Stimulated activated naive B cell treated with anti-CD40 and anti-IgM and Interleukin-4, amounts not matched to agents 10 μg/mL and 1 μg/mL and 100 μg/mL, for 72 hours (primary cell): Measurements from ENCODE around the gene SAMD9L.

Experiments used
- ATAC-seq, 2 donors: fragments of 150-1000 bp; cut with Tn5 transposase; replicated peaks; 2 replicates each; pipeline ENCODE4 v1.10.0; 2021; ENCODE audit warnings: moderate library complexity in 1 of 2
- DNase-seq: peaks from one replicate; pipeline ENCODE4 v3.0.0; 2021
- H3K27ac Mint-ChIP-seq: one replicate; pipeline ENCODE4 v1.8.0; 2022; ENCODE audit warnings: mild to moderate bottlenecking, mixed read lengths
- H3K27me3 Mint-ChIP-seq, 2 donors: one replicate each; pipeline ENCODE4 v1.8.0; 2022; ENCODE audit warnings: mixed read lengths in 2 of 2
- H3K36me3 Mint-ChIP-seq, 2 donors: one replicate each; pipeline ENCODE4 v1.8.0; 2022; ENCODE audit warnings: mixed read lengths in 2 of 2, mild to moderate bottlenecking in 1 of 2
- H3K4me1 Mint-ChIP-seq, 2 donors: one replicate each; pipeline ENCODE4 v1.8.0; 2022; ENCODE audit warnings: mixed read lengths in 2 of 2, mild to moderate bottlenecking in 1 of 2
- H3K4me3 Mint-ChIP-seq, 2 donors: one replicate each; pipeline ENCODE4 v1.8.0; 2022; ENCODE audit warnings: mild to moderate bottlenecking in 2 of 2, mixed read lengths in 2 of 2, moderate library complexity in 1 of 2
- H3K9me3 Mint-ChIP-seq, 2 donors: one replicate each; pipeline ENCODE4 v1.8.0; 2022; ENCODE audit warnings: mixed read lengths in 2 of 2, mild to moderate bottlenecking in 1 of 2

The SAMD9L gene

DNA sequence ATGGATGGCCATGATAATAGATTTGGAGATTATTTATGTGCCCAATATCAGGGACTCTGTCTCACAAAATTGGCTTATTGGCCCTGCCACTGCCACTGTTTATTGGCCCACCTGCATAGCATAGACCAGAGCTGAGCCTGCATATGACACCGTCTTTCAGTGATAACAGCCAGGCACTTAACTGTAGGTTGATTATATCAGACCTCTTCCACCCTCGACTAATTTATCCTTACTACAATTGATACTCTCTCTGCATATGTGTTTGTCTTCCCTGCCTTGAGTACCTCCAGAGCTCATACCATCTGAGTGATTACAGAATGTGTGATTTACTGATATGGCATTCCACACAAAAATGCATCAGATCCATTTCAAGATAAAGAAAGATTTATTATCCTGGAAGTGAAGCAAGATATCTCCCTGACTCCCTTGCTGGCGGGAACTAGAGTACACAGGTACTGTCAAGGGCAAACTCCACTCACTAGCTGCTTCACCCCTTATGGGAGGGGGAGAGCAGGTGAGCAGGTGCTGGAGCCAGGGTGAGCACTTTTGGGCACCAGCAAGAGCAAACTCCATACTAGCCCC lies 13.1 kb upstream of the SAMD9L start:
- Mint-ChIP-seq H3K4me1 (peaks cover 3 to 5% of the 10 kb centered on the region in 2 donors), H3K4me3 (no peak overlapping the region), H3K27ac (no peak overlapping the region), H3K27me3 (peaks cover 0 to 4% of the 10 kb centered on the region in 2 donors), H3K9me3 (peaks cover 17 to 18% of the 10 kb centered on the region in 2 donors), H3K36me3 (peaks cover 12 to 13% of the 10 kb centered on the region in 2 donors)
- no peak for ATAC-seq
- DNase-seq = no peak

DNA sequence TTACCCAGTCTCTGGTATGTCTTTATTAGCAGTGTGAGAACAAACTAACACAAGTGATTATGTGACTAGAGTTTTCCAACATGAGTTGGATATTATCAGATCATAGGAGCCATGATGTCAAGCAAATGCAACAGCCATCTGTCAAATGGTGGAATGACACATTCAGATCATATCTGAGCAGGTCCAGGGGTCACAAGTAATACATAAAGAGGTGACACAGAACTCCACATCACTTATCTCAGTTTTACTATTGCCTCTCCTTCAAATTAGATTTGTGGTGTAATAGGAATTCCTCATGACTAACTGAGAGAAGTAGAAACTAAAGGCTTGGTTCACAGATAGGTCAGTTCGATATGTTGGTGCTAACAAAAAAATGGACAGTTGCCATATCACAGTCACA lies 12.2 kb upstream of the SAMD9L start:
- DNase-seq (no peak), ATAC-seq (no peak)
- peaks cover 12 to 13% of the 10 kb centered on the region in 2 donors for H3K36me3 Mint-ChIP-seq
- peaks cover 17 to 18% of the 10 kb centered on the region in 2 donors for H3K9me3 Mint-ChIP-seq
- H3K27ac Mint-ChIP-seq = no peak overlapping the region
- peaks cover 0 to 4% of the 10 kb centered on the region in 2 donors for H3K27me3 Mint-ChIP-seq
- H3K4me3 Mint-ChIP-seq = no peak overlapping the region
- H3K4me1 Mint-ChIP-seq = peaks cover 0 to 3% of the 10 kb centered on the region in 2 donors

DNA sequence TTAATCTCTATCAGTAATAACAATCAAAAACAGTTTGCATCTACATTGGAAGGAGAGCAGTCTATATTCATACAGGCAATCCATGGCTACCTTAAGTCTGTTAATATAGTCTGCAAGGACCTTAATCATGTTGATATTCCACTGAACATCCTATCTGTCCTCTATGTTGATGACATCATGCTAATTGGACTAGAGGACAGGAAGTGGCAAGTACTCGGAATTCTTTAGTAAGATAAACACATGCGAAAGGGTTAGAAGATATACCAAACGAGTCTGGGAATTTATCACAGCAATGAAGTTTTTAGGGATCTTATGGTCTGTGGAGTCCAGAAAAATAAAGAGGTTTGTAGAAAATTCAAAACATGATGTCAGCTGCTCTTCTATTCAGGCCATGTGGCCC lies 11.3 kb upstream of the SAMD9L start:
- Mint-ChIP-seq H3K4me1 (peaks cover 0 to 3% of the 10 kb centered on the region in 2 donors), H3K9me3 (peaks cover 17 to 18% of the 10 kb centered on the region in 2 donors), H3K4me3 (no peak overlapping the region), H3K36me3 (peaks cover 12 to 13% of the 10 kb centered on the region in 2 donors), H3K27ac (no peak overlapping the region), H3K27me3 (peaks cover 0 to 4% of the 10 kb centered on the region in 2 donors)
- DNase-seq = no peak
- no peak for ATAC-seq

DNA sequence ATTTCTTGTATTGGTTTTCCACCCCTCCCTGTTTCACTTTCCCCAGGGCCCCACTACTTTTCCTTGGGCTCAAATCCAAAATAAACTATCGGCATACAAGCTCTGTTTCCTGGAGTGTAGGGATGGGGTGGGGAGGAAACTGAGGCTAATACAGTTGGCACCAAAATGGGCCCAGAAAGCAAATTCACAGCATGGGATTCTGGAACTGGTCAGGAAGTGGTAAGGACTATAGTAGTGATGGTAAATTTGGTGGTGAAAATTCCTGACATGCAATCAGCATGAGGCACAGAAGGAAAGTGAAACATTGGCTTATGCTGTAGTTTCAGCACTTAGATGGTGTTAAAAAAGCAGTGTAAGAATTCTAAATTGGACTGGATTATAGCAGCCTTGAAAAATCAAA lies 8.7 kb upstream of the SAMD9L start:
- peaks cover 7 to 8% of the 10 kb centered on the region in 2 donors for H3K9me3 Mint-ChIP-seq
- H3K27me3 Mint-ChIP-seq = peaks cover 0 to 4% of the 10 kb centered on the region in 2 donors
- DNase-seq = no peak
- H3K36me3 Mint-ChIP-seq = peaks cover 3% of the 10 kb centered on the region in 2 donors
- H3K4me1 Mint-ChIP-seq = no peaks in the 10 kb centered on the region
- no peak overlapping the region for H3K4me3 Mint-ChIP-seq
- H3K27ac Mint-ChIP-seq = no peak overlapping the region
- ATAC-seq = no peak

DNA sequence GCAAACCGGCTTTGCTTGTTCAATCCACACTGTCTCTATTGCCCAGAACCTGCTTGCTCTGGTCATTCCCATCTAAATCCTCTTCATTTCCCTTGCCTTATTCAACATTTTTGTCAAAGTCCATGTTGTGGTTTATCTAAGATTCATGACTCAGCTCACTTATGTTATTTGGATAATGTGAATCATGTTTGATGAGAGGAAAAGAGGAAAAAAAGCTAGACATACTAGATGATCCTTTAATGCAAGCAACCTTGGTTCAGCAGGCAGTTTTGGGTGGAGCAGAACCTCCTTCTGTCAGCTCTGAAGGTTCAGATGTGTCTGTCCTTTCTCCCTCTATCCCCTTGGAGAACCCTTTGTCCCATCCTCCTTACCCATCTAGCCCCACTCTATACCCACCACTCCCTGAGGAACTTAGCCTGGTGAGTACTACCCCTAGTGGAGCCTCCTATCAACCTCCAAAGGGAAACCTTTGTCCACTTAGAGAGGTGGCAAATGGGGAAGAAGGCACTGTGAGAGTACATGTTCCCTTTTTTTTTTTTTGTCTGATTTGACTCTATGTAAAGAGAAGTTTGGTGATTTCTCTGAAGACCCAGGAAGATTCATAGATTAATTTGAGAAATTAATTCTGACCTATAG lies 2.1 kb upstream of the SAMD9L start:
- no peaks in the 10 kb centered on the region for H3K27me3 Mint-ChIP-seq
- DNase-seq = no peak
- H3K36me3 Mint-ChIP-seq = peaks cover 0 to 2% of the 10 kb centered on the region in 2 donors
- H3K9me3 Mint-ChIP-seq = no peaks in the 10 kb centered on the region
- peak overlapping the region; percentile 70 for H3K27ac Mint-ChIP-seq
- no peak overlapping the region for H3K4me3 Mint-ChIP-seq
- H3K4me1 Mint-ChIP-seq = peaks cover 19 to 43% of the 10 kb centered on the region in 2 donors
- peak in 1 of 2 donors; percentile 30 for ATAC-seq

DNA sequence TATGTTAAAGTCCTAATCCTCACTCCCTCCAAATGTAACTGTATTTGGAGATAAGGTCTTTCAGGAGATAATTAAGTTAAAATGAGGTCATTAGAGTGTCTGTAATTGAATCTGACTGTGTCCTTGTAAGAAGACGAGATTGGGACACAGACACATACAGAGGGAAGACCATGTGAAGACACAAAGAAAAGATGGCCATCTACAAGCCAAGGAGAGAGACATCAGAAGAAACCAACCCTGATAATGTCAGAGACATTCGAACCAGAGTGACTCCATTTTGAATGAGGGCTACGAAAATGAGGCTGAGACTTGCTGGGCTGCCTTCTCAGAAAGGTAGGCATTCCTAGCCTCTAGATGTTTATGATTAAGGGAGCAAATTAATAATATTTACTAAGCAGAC lies 542 bp upstream of the SAMD9L start:
- ATAC-seq (no peak), DNase-seq (no peak)
- peaks cover 0 to 6% of the 10 kb centered on the region in 2 donors for H3K36me3 Mint-ChIP-seq
- H3K9me3 Mint-ChIP-seq = no peaks in the 10 kb centered on the region
- H3K4me1 Mint-ChIP-seq = peaks cover 19 to 43% of the 10 kb centered on the region in 2 donors
- peak overlapping the region; percentile 98 for H3K27ac Mint-ChIP-seq
- peak overlapping the region; percentile 77 to 84 for H3K4me3 Mint-ChIP-seq
- no peaks in the 10 kb centered on the region for H3K27me3 Mint-ChIP-seq

DNA sequence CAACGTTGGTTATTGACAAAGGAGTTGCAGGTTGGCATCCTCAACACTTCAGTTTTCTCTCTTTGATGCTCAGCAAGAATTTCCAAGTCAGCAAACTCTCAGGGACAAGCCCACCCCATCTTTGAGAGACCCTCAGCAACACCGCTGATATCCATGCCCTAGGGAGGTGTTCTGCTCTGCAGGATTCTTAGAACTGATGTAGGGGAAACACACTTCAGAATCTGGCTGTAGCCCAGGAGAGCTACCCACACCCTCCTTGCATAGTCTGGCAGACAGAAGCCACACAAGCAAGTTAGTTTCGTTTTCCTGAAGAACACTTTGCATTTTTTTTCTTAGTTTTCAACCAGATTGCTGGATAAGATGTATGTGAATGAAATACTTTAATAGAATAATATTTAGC lies 822 bp downstream of the SAMD9L start:
- H3K27ac Mint-ChIP-seq = peak overlapping the region; percentile 91
- DNase-seq (peak; percentile 6), ATAC-seq (peak; percentile 79 to 85)
- no peaks in the 10 kb centered on the region for H3K9me3 Mint-ChIP-seq
- H3K4me1 Mint-ChIP-seq = peaks cover 19 to 43% of the 10 kb centered on the region in 2 donors
- peaks cover 6 to 19% of the 10 kb centered on the region in 2 donors for H3K36me3 Mint-ChIP-seq
- peak overlapping the region; percentile 85 for H3K4me3 Mint-ChIP-seq
- H3K27me3 Mint-ChIP-seq = no peaks in the 10 kb centered on the region

DNA sequence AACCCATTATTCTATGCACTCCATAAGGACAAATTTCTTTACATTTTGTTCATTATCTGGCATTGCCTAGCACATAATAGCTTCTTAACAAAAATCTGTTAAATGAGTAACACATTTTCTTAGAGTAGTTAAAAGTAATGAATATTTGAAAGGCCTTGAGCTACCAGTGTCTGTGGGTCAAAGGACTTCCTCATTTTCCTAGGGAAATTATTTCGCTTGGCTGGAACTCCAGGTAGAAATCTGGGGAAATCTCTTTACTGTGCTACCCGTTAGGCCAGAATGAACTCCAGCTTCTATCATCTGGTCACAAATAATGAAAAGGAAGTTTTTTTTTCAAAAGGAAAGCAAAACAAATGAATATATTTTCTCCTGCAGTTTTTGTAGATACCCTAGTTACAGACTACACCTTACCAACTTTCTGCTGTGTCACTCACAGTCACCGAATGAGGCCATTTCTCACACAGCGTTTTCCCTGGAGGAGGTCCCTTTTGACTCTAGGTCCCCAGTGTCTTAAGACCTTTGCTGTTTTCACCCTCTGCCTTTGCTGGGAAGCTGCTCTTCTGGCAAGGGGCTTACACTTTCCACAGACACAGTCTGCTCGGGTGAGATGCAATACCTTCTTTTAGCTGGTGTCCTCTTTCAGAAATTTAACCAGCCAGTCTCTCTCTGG lies 1.6 kb downstream of the SAMD9L start:
- DNase-seq (no peak), ATAC-seq (peak; percentile 61 to 64)
- H3K27me3 Mint-ChIP-seq = no peaks in the 10 kb centered on the region
- H3K27ac Mint-ChIP-seq = peak overlapping the region; percentile 91
- peak overlapping the region; percentile 85 for H3K4me3 Mint-ChIP-seq
- peaks cover 6 to 19% of the 10 kb centered on the region in 2 donors for H3K36me3 Mint-ChIP-seq
- H3K4me1 Mint-ChIP-seq = peaks cover 19 to 43% of the 10 kb centered on the region in 2 donors
- no peaks in the 10 kb centered on the region for H3K9me3 Mint-ChIP-seq

DNA sequence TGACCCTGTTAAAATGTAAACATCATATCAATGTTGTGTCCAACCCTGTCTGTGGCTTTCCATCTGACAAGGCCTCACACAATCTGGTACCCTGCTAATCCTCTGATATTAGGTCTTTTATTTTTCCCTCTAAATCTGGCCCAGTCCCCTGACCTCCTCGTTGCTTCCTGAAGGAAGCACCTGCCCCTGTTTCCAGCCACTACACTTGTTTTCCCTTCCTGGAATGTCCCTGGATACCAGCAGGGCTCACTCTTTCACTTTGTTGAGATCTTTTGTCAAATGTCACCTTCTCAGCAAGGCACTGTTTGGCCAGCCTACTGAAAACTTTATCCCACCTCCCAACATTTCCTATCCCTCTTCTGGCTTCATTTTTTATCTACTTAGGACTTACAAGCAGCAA lies 2.1 kb downstream of the SAMD9L start:
- DNase-seq (no peak), ATAC-seq (no peak)
- Mint-ChIP-seq H3K36me3 (peaks cover 6 to 19% of the 10 kb centered on the region in 2 donors), H3K27ac (peak overlapping the region; percentile 75), H3K4me3 (peak overlapping the region; percentile 55 to 62), H3K9me3 (no peaks in the 10 kb centered on the region), H3K4me1 (peaks cover 19 to 42% of the 10 kb centered on the region in 2 donors), H3K27me3 (no peaks in the 10 kb centered on the region)

DNA sequence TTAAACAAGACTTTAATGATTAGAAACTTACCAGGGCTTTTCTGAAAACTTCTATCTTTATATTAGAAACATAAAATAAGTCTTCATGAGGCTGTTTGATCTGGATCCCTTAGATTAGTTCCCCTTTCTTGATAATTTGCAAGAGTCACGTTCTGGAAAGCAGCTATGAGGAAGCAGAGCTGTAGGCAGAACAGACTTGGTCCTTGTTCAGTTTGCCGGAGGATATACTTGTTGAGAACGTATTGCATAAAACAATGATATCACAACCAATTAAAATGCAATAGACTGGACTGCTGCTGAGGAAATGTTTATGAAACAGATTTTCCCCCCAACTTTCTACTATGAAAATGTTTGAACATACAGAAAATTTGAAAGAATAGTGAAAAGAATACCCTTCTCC lies 2.8 kb downstream of the SAMD9L start:
- ATAC-seq (peak; percentile 52 to 53), DNase-seq (no peak)
- no peaks in the 10 kb centered on the region for H3K9me3 Mint-ChIP-seq
- H3K27me3 Mint-ChIP-seq = no peaks in the 10 kb centered on the region
- H3K36me3 Mint-ChIP-seq = peaks cover 6 to 19% of the 10 kb centered on the region in 2 donors
- H3K4me3 Mint-ChIP-seq = peak overlapping the region in 1 of 2 donors; percentile 26
- peaks cover 14 to 35% of the 10 kb centered on the region in 2 donors for H3K4me1 Mint-ChIP-seq
- H3K27ac Mint-ChIP-seq = no peak overlapping the region

DNA sequence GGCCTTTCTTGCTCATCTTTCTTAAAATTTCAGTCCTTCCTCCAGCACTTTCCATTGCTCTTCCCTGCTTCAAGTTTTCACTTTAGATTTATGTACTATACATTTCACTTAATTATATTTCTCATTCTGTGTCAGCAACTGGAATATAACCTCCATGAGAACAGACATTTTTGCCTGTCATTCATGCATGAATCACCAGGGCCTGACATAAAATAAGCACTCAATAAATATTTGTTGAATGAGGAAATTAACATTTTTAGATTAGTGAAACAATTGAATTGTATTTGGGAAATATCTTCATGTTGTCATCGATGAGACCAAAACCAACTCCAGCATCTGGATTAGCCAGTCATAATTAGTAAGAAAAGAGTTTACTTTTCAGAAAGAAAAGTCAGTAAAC lies 6.1 kb downstream of the SAMD9L start:
- peaks cover 15 to 28% of the 10 kb centered on the region in 2 donors for H3K36me3 Mint-ChIP-seq
- DNase-seq (no peak), ATAC-seq (no peak)
- no peaks in the 10 kb centered on the region for H3K27me3 Mint-ChIP-seq
- H3K4me3 Mint-ChIP-seq = no peak overlapping the region
- peaks cover 8 to 18% of the 10 kb centered on the region in 2 donors for H3K4me1 Mint-ChIP-seq
- H3K9me3 Mint-ChIP-seq = peaks cover 0 to 4% of the 10 kb centered on the region in 2 donors
- no peak overlapping the region for H3K27ac Mint-ChIP-seq

DNA sequence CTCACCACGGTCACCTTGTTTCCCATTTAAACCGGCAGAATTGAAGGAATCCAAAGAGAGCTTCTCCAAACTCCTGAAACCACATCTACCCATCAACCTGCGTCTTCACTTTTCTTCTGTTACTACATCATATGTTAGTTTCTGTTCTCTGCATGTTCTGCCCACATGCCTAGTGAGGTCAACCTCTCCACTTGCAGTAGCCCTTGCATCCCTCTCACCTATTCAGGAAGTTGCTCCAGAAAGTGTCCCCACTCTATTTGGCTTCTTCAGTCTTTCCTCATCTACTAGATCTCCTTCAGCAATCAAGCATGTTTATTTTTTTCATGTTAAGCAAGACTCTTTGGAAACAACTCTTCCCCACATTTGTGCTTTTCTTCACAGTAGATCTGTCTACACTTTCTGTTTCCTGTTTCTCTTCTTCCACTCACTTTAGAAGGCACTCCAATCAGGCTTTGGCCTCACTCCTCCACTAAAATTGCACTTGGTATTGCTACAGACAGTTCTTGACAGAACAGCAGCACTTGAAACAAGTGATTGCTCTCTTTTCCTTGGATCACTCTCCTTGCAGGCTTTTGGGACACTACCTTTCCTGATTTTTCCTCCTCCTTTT lies 7.5 kb downstream of the SAMD9L start:
- Mint-ChIP-seq H3K36me3 (peaks cover 28 to 34% of the 10 kb centered on the region in 2 donors), H3K4me1 (peaks cover under 1 to 4% of the 10 kb centered on the region in 2 donors), H3K27ac (no peak overlapping the region), H3K4me3 (no peak overlapping the region), H3K27me3 (no peaks in the 10 kb centered on the region), H3K9me3 (peaks cover 1 to 4% of the 10 kb centered on the region in 2 donors)
- ATAC-seq (no peak), DNase-seq (no peak)

DNA sequence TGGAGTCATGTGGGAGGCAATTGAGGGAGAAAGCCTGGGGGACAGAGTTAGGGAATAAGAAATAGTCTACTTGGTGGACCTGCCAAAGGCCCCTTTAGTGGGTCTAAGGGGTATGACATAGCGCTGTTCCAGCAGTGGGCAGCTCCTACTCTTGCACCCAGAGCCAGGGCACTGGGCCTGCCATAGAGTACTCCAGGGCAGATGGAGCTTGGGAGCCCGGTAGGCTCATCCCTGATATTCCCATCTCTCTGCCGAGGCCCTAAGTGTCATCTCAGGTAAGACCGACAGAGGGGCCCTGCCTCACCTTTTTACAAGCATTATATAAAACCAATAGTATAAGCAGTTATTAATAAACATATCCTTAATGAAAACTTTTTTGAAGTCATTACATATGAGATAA lies 9.6 kb downstream of the SAMD9L start:
- ATAC-seq = no peak
- Mint-ChIP-seq H3K4me3 (no peak overlapping the region), H3K27ac (no peak overlapping the region), H3K9me3 (peaks cover 7 to 9% of the 10 kb centered on the region in 2 donors), H3K36me3 (peaks cover 40 to 44% of the 10 kb centered on the region in 2 donors), H3K4me1 (no peaks in the 10 kb centered on the region), H3K27me3 (no peaks in the 10 kb centered on the region)
- no peak for DNase-seq

DNA sequence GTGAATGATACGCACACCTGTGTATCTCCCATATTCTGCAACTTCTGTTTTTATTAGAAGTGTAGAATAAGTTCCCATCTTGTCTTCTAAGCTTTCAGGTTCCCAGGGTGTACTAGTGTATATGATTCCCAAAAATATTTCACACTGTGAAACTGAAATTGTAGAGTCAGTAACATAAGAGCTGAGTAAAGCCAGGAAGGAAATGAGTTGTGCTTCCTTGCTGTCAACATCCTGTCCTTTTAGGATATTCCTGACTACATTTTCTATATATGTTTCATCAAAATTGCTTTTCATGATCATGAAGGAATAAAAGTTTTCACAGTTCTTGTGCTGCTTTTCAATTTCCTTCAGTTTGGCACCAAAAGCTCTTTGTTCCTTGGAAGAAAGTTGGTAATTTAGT lies 15.2 kb downstream of the SAMD9L start:
- H3K27me3 Mint-ChIP-seq = no peaks in the 10 kb centered on the region
- H3K36me3 Mint-ChIP-seq = peaks cover 30 to 42% of the 10 kb centered on the region in 2 donors
- H3K9me3 Mint-ChIP-seq = peaks cover 16 to 25% of the 10 kb centered on the region in 2 donors
- no peak for ATAC-seq
- H3K4me1 Mint-ChIP-seq = no peaks in the 10 kb centered on the region
- H3K4me3 Mint-ChIP-seq = no peak overlapping the region
- no peak overlapping the region for H3K27ac Mint-ChIP-seq
- DNase-seq = no peak
